GM11168 (cell line): Measurements from ENCODE around the gene ATP6V0A4.
"Not testable (repeated sequence)": the region's sequence is repeated elsewhere in the genome, so short reads cannot be mapped to it uniquely, and the experiment has no call there.

ENCODE experiments used
- in situ Hi-C: fragments of 300-500 bp; cut with MboI; formaldehyde crosslinking; loops from one replicate; pipeline ENCODE4 v1.12.0; 2022; ENCODE audit warnings: low sequenced_read_pairs; ENCODE audit not compliant: unreplicated experiment

ATP6V0A4 gene

GRCh38 chr7:138797715-138798320 lies at the start of gene ATP6V0A4, which contains the start of gene TMEM213:
TSS of gene ATP6V0A4 (minus strand) at chr7:138798196. CDS start at chr7:138771247, 26,949 bp downstream.
TSS of gene TMEM213 (plus strand) at chr7:138797994. CDS start at chr7:138798105, 111 bp downstream.
- in situ Hi-C loops: no loop called here

GRCh38 chr7:138845711-138846110 lies 47.7 kb upstream of the ATP6V0A4 start:
- in situ Hi-C loops: no loop called here

- in situ Hi-C loops: no loop called here
Observed at GRCh38 chr7:138843632-138844580, 45.9 kb upstream of the ATP6V0A4 start.

- in situ Hi-C loops: no loop called here
Observed at GRCh38 chr7:138842111-138842510, 44.1 kb upstream of the ATP6V0A4 start.

GRCh38 chr7:138838166-138838565 lies 40.2 kb upstream of the ATP6V0A4 start:
- in situ Hi-C loops: no loop called here

GRCh38 chr7:138837627-138838026 lies 39.6 kb upstream of the ATP6V0A4 start:
- in situ Hi-C loops: no loop called here

- in situ Hi-C loops: no loop called here
Observed at GRCh38 chr7:138835087-138835486, 37.1 kb upstream of the ATP6V0A4 start.

- in situ Hi-C loops: no loop called here
Observed at GRCh38 chr7:138834583-138834982, 36.6 kb upstream of the ATP6V0A4 start.

GRCh38 chr7:138833596-138833995 lies 35.6 kb upstream of the ATP6V0A4 start:
- in situ Hi-C loops: no loop called here

GRCh38 chr7:138832966-138833365 lies 35.0 kb upstream of the ATP6V0A4 start:
- in situ Hi-C loops: no loop called here

GRCh38 chr7:138829335-138829734 lies 31.3 kb upstream of the ATP6V0A4 start:
- in situ Hi-C loops: no loop called here

GRCh38 chr7:138828302-138828701 lies 30.3 kb upstream of the ATP6V0A4 start:
- in situ Hi-C loops: no loop called here

GRCh38 chr7:138825049-138825721 lies 27.2 kb upstream of the ATP6V0A4 start:
- in situ Hi-C loops: no loop called here

- in situ Hi-C loops: no loop called here
Observed at GRCh38 chr7:138822867-138823535, 25.0 kb upstream of the ATP6V0A4 start.

- in situ Hi-C loops: no loop called here
Observed at GRCh38 chr7:138821912-138822311, 23.9 kb upstream of the ATP6V0A4 start.

- in situ Hi-C loops: no loop called here
Observed at GRCh38 chr7:138819625-138820024, 21.6 kb upstream of the ATP6V0A4 start.

GRCh38 chr7:138816650-138817049 lies 18.7 kb upstream of the ATP6V0A4 start:
- in situ Hi-C loops: no loop called here

- in situ Hi-C loops: no loop called here
Observed at GRCh38 chr7:138814816-138815332, 16.9 kb upstream of the ATP6V0A4 start.

- in situ Hi-C loops: no loop called here
Observed at GRCh38 chr7:138813945-138814344, 15.9 kb upstream of the ATP6V0A4 start.

GRCh38 chr7:138811327-138811726 lies 13.3 kb upstream of the ATP6V0A4 start:
- in situ Hi-C loops: not testable (repeated sequence)
